Neural crest cell (in vitro differentiated cells): ENCODE results near the gene LHB. TPM values are rescaled to one million over a fixed set of nuclear protein-coding genes. Genes with fewer than 3 reads are reported as not detected.

Experiments
- DNase-seq: peaks from one replicate; pipeline ENCODE4 v3.0.0; 2021; ENCODE audit warnings: low read depth, mixed read lengths, low spot score
- H3K27ac Mint-ChIP-seq: one replicate; pipeline ENCODE4 v1.8.0; 2021; ENCODE audit warnings: mild to moderate bottlenecking, mixed read lengths; ENCODE audit not compliant: unreplicated experiment
- H3K27me3 Mint-ChIP-seq: 2 replicates; pipeline ENCODE4 v1.8.0; 2021; ENCODE audit warnings: low read depth, mild to moderate bottlenecking, mixed read lengths
- H3K36me3 Mint-ChIP-seq: 2 replicates; pipeline ENCODE4 v1.8.0; 2021; ENCODE audit warnings: low read depth, mild to moderate bottlenecking, mixed read lengths
- H3K4me1 Mint-ChIP-seq: 2 replicates; pipeline ENCODE4 v1.8.0; 2021; ENCODE audit warnings: mixed read lengths
- H3K4me3 Mint-ChIP-seq: one replicate; pipeline ENCODE4 v1.8.0; 2021; ENCODE audit warnings: mild to moderate bottlenecking, mixed read lengths
- H3K9me3 Mint-ChIP-seq: 2 replicates; pipeline ENCODE4 v1.8.0; 2021; ENCODE audit warnings: mixed read lengths
- CTCF ChIP-seq: fragments of 200-600 bp; sonication (generic); conservative IDR thresholded peaks from 2 replicates; pipeline ENCODE4 v1.5.0; 2021; ENCODE audit warnings: antibody characterized with exemption, mild to moderate bottlenecking
- total RNA-seq: library from RNA; stranded (reverse); gene quantifications from 2 replicates; pipeline ENCODE4 v1.2.1, GENCODE V29; 2021

Gene LHB
- total RNA-seq, 1 donor from 2014 or later = not detected

GRCh38 chr19:48999481-49000325, 17.2 kb downstream of the LHB start:
- peaks cover 4% of the 10 kb centered on the region for H3K36me3 Mint-ChIP-seq
- H3K4me3 Mint-ChIP-seq = peak overlapping the region; percentile 72
- peak; percentile 76 for TF ChIP-seq CTCF
- peaks cover 26% of the 10 kb centered on the region for H3K4me1 Mint-ChIP-seq
- no peaks in the 10 kb centered on the region for H3K9me3 Mint-ChIP-seq
- H3K27ac Mint-ChIP-seq = peak overlapping the region; percentile 67
- no peaks in the 10 kb centered on the region for H3K27me3 Mint-ChIP-seq
- peak; percentile 75 for DNase-seq

GRCh38 chr19:48997972-48998371, 18.9 kb downstream of the LHB start:
- peaks cover 37% of the 10 kb centered on the region for H3K4me1 Mint-ChIP-seq
- peaks cover 2% of the 10 kb centered on the region for H3K36me3 Mint-ChIP-seq
- TF ChIP-seq CTCF = peak; percentile 62
- DNase-seq = peak; percentile 74
- H3K9me3 Mint-ChIP-seq = no peaks in the 10 kb centered on the region
- H3K27me3 Mint-ChIP-seq = no peaks in the 10 kb centered on the region
- peak overlapping the region; percentile 64 for H3K4me3 Mint-ChIP-seq
- H3K27ac Mint-ChIP-seq = peak overlapping the region; percentile 65

- Mint-ChIP-seq H3K4me3 (peak overlapping the region; percentile 99), H3K36me3 (no peaks in the 10 kb centered on the region), H3K9me3 (no peaks in the 10 kb centered on the region), H3K27ac (peak overlapping the region; percentile 96), H3K27me3 (no peaks in the 10 kb centered on the region), H3K4me1 (peaks cover 48% of the 10 kb centered on the region)
- DNase-seq = no peak
- no peak for TF ChIP-seq CTCF
Measured at GRCh38 chr19:48994035-48994386, 22.9 kb downstream of the LHB start.

- H3K9me3 Mint-ChIP-seq = no peaks in the 10 kb centered on the region
- DNase-seq = peak; percentile 98
- H3K36me3 Mint-ChIP-seq = no peaks in the 10 kb centered on the region
- TF ChIP-seq CTCF = peak; percentile 99
- H3K27ac Mint-ChIP-seq = peak within 1 kb of the TSS; percentile 98
- H3K4me3 Mint-ChIP-seq = peak within 1 kb of the TSS; percentile 99
- H3K4me1 Mint-ChIP-seq = peaks cover 48% of the 10 kb centered on the region
- H3K27me3 Mint-ChIP-seq = no peaks in the 10 kb centered on the region
Measured at GRCh38 chr19:48993175-48994034, 23.5 kb downstream of the LHB start, which contains the start of the genes GYS1 and RUVBL2. Gene GYS1 (minus strand): TSS chr19:48993309. CDS start chr19:48993112, 197 bp downstream. Gene RUVBL2 (plus strand): TSS chr19:48993887. CDS start chr19:48993912, 25 bp downstream.

- DNase-seq = peak; percentile 25
- Mint-ChIP-seq H3K4me3 (peak overlapping the region; percentile 99), H3K27me3 (no peaks in the 10 kb centered on the region), H3K4me1 (peaks cover 43% of the 10 kb centered on the region), H3K36me3 (peaks cover 4% of the 10 kb centered on the region), H3K9me3 (no peaks in the 10 kb centered on the region), H3K27ac (peak overlapping the region; percentile 98)
- TF ChIP-seq CTCF = no peak
Measured at GRCh38 chr19:48992581-48993174, 24.2 kb downstream of the LHB start.
